ENCODE measurements around the gene KCNK10. TPM values are rescaled to one million over a fixed set of nuclear protein-coding genes. Genes with fewer than 3 reads are reported as not detected.
A peak's percentile ranks its signal among the peaks of the same experiment; 100 is the strongest.

Gene KCNK10
- total RNA-seq = not detected

GRCh38 chr14:88323086-88323522, at the start of gene KCNK10:
Gene KCNK10 (minus strand): TSS chr14:88323269. CDS start chr14:88322798, 471 bp downstream.
- peak within 1 kb of the TSS; percentile 42 for H3K4me3 ChIP-seq
- H3K9me3 ChIP-seq = no peaks in the 10 kb centered on the region
- peaks cover 10% of the 10 kb centered on the region for H3K27me3 ChIP-seq (replicated peaks; ENCODE audit: insufficient read depth)
- ATAC-seq (ENCODE audit: insufficient number of reproducible peaks, low FRiP score, low read depth) = no peak
- H3K27ac ChIP-seq = no peak within 1 kb of the TSS
- peaks cover 0 to 3% of the 10 kb centered on the region in 2 donors for H3K4me1 ChIP-seq (ENCODE audit: control insufficient read depth in 1 of 2, low read depth in 2 of 2)
- no peak for DNase-seq (ENCODE audit: low spot score)
- H3K36me3 ChIP-seq = no peaks in the 10 kb centered on the region
- TF ChIP-seq CTCF (IDR thresholded peaks at IDR 0.05) = no peak

GRCh38 chr14:88369496-88369895, 46.4 kb upstream of the KCNK10 start:
- Histone ChIP-seq H3K4me1 (ENCODE audit: control insufficient read depth in 1 of 2, low read depth in 2 of 2) (no peaks in the 10 kb centered on the region), H3K9me3 (no peaks in the 10 kb centered on the region), H3K27ac (no peak overlapping the region), H3K27me3 (replicated peaks; ENCODE audit: insufficient read depth) (no peaks in the 10 kb centered on the region), H3K4me3 (no peak overlapping the region), H3K36me3 (no peaks in the 10 kb centered on the region)
- ATAC-seq (ENCODE audit: insufficient number of reproducible peaks, low FRiP score, low read depth) (no peak), DNase-seq (ENCODE audit: low spot score) (no peak)
- no peak for TF ChIP-seq CTCF (IDR thresholded peaks at IDR 0.05)

- ATAC-seq (ENCODE audit: insufficient number of reproducible peaks, low FRiP score, low read depth) (no peak), DNase-seq (ENCODE audit: low spot score) (no peak)
- H3K27me3 ChIP-seq (replicated peaks; ENCODE audit: insufficient read depth) = no peaks in the 10 kb centered on the region
- H3K4me3 ChIP-seq = no peak overlapping the region
- no peak overlapping the region for H3K27ac ChIP-seq
- no peaks in the 10 kb centered on the region for H3K9me3 ChIP-seq
- H3K36me3 ChIP-seq = no peaks in the 10 kb centered on the region
- TF ChIP-seq CTCF (IDR thresholded peaks at IDR 0.05) = no peak
- H3K4me1 ChIP-seq (ENCODE audit: control insufficient read depth in 1 of 2, low read depth in 2 of 2) = no peaks in the 10 kb centered on the region
These were observed 41.8 kb upstream of the KCNK10 start for GRCh38 chr14:88364710-88365413.

GRCh38 chr14:88363644-88364043, 40.6 kb upstream of the KCNK10 start:
- TF ChIP-seq CTCF (IDR thresholded peaks at IDR 0.05) = no peak
- Histone ChIP-seq H3K27me3 (replicated peaks; ENCODE audit: insufficient read depth) (no peaks in the 10 kb centered on the region), H3K4me3 (no peak overlapping the region), H3K4me1 (ENCODE audit: control insufficient read depth in 1 of 2, low read depth in 2 of 2) (no peaks in the 10 kb centered on the region), H3K27ac (no peak overlapping the region), H3K9me3 (no peaks in the 10 kb centered on the region), H3K36me3 (no peaks in the 10 kb centered on the region)
- ATAC-seq (ENCODE audit: insufficient number of reproducible peaks, low FRiP score, low read depth) = no peak
- no peak for DNase-seq (ENCODE audit: low spot score)

- TF ChIP-seq CTCF (IDR thresholded peaks at IDR 0.05) = no peak
- no peaks in the 10 kb centered on the region for H3K4me1 ChIP-seq (ENCODE audit: control insufficient read depth in 1 of 2, low read depth in 2 of 2)
- H3K27ac ChIP-seq = no peak overlapping the region
- no peak for ATAC-seq (ENCODE audit: insufficient number of reproducible peaks, low FRiP score, low read depth)
- DNase-seq (ENCODE audit: low spot score) = no peak
- H3K4me3 ChIP-seq = no peak overlapping the region
- H3K36me3 ChIP-seq = no peaks in the 10 kb centered on the region
- no peaks in the 10 kb centered on the region for H3K9me3 ChIP-seq
- no peaks in the 10 kb centered on the region for H3K27me3 ChIP-seq (replicated peaks; ENCODE audit: insufficient read depth)
These were observed 36.4 kb upstream of the KCNK10 start for GRCh38 chr14:88359500-88359899.
